Measurements from ENCODE around the gene TGFBR3L. TPM values are rescaled to one million over a fixed set of nuclear protein-coding genes. Genes with fewer than 3 reads are reported as not detected.
"Not testable (repeated sequence)": the region's sequence is repeated elsewhere in the genome, so short reads cannot be mapped to it uniquely, and the experiment has no call there.

The TGFBR3L gene
- total RNA-seq, 1 donor from 2014 or later, result 1.6 TPM

DNA sequence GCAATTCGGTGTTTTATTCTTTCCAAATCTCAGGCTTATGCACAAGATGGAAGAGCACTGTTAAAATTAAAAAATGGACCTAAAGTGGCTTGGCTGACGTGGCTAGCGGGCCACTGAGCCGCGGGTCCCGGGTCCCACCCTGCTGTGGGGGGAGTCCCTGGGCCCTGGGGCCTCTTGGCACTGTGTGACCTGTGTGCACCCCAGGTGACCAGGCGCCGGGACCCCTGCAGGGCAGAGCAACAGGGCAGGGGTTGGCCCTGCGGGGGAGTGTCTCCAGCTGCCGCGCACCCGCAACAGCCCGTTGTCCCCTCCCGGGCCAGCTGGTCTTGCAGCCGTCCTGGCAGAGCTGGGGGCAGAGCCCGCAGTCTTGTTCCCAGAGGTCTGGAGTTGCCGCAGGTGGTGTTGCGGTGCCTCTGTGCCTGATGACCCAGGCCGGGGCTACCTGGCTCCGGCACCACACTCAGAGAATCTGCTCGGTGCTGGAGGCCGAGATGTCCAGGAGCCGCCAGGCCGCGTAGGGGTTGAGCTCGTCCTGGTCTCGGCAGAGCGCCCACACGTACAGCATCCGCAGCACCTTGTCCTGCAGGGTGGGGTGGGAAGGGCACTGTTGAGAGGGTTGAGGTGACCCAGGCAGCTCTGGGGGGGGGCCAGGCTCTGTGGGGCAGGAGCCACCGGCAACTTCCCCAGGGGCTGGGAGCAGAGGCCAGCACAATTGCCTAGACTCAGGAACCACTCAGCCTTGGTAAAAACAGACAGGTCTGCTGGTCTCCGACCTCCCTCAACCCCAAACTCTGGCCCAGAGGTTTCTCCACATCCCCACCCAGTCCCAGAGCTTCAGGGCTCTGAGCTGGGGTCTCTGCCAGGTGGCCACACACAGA, 12.3 kb downstream of the TGFBR3L start:
- Histone ChIP-seq H3K27me3 (ENCODE audit: control insufficient read depth in 3 of 3, insufficient read depth in 3 of 3, low read length in 3 of 3) (no peaks in the 10 kb centered on the region), H3K9ac (ENCODE audit: low read depth in 1 of 3, low read length in 3 of 3) (peak overlapping the region in 1 of 3 donors; percentile 60), H3K4me3 (ENCODE audit: low read length in 3 of 3) (peak overlapping the region in 2 of 3 donors; percentile 6 to 51), H3K4me1 (ENCODE audit: control insufficient read depth in 3 of 3, insufficient read depth in 3 of 3, low read length in 3 of 3) (peaks cover 21 to 28% (median 27%) of the 10 kb centered on the region in 3 donors), H3K27ac (ENCODE audit: low read depth, low read length) (no peak overlapping the region), H3K36me3 (ENCODE audit: control insufficient read depth in 3 of 3, insufficient read depth in 3 of 3, low read length in 3 of 3) (peaks cover 24 to 27% (median 24%) of the 10 kb centered on the region in 3 donors), H3K9me3 (ENCODE audit: control insufficient read depth in 3 of 3, low read length in 3 of 3) (no peaks in the 10 kb centered on the region)

GRCh38 chr19:7927605-7928333, 13.1 kb downstream of the TGFBR3L start:
- no peaks in the 10 kb centered on the region for H3K27me3 ChIP-seq (ENCODE audit: control insufficient read depth in 3 of 3, insufficient read depth in 3 of 3, low read length in 3 of 3)
- H3K36me3 ChIP-seq (ENCODE audit: control insufficient read depth in 3 of 3, insufficient read depth in 3 of 3, low read length in 3 of 3), result peaks cover 25 to 28% (median 25%) of the 10 kb centered on the region in 3 donors
- H3K27ac ChIP-seq (ENCODE audit: low read depth, low read length), result peak overlapping the region; percentile 74
- H3K4me3 ChIP-seq (ENCODE audit: low read length in 3 of 3), result no peak overlapping the region
- peaks cover 19 to 27% (median 25%) of the 10 kb centered on the region in 3 donors for H3K4me1 ChIP-seq (ENCODE audit: control insufficient read depth in 3 of 3, insufficient read depth in 3 of 3, low read length in 3 of 3)
- H3K9ac ChIP-seq (ENCODE audit: low read depth in 1 of 3, low read length in 3 of 3), result peak overlapping the region in 1 of 3 donors; percentile 54
- H3K9me3 ChIP-seq (ENCODE audit: control insufficient read depth in 3 of 3, low read length in 3 of 3), result no peaks in the 10 kb centered on the region

DNA sequence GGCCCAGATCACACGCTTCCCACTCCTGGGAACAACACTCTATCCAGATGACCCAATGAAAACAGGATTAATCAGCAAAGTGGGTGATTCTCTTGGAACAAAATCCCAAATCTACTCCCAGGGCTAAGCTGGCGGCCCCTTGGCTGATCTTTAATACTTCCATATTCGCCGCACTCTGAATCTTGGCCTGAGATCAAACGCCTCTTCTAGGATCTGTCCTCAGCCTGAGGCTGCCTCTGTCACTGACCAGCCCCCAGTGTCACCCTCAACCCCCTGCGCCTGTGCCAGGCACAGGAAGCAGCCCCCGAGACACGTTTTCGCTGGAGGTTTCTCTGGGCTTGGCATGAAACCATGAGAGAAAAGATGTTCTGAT, 13.7 kb downstream of the TGFBR3L start:
- peak overlapping the region; percentile 74 for H3K27ac ChIP-seq (ENCODE audit: low read depth, low read length)
- H3K36me3 ChIP-seq (ENCODE audit: control insufficient read depth in 3 of 3, insufficient read depth in 3 of 3, low read length in 3 of 3), result peaks cover 28 to 30% (median 29%) of the 10 kb centered on the region in 3 donors
- H3K4me3 ChIP-seq (ENCODE audit: low read length in 3 of 3), result no peak overlapping the region
- no peaks in the 10 kb centered on the region for H3K27me3 ChIP-seq (ENCODE audit: control insufficient read depth in 3 of 3, insufficient read depth in 3 of 3, low read length in 3 of 3)
- H3K4me1 ChIP-seq (ENCODE audit: control insufficient read depth in 3 of 3, insufficient read depth in 3 of 3, low read length in 3 of 3), result peaks cover 19 to 27% (median 25%) of the 10 kb centered on the region in 3 donors
- no peaks in the 10 kb centered on the region for H3K9me3 ChIP-seq (ENCODE audit: control insufficient read depth in 3 of 3, low read length in 3 of 3)
- peak overlapping the region in 1 of 3 donors; percentile 54 for H3K9ac ChIP-seq (ENCODE audit: low read depth in 1 of 3, low read length in 3 of 3)

GRCh38 chr19:7928741-7929701, 14.4 kb downstream of the TGFBR3L start:
- peaks cover 35 to 37% (median 36%) of the 10 kb centered on the region in 3 donors for H3K36me3 ChIP-seq (ENCODE audit: control insufficient read depth in 3 of 3, insufficient read depth in 3 of 3, low read length in 3 of 3)

DNA sequence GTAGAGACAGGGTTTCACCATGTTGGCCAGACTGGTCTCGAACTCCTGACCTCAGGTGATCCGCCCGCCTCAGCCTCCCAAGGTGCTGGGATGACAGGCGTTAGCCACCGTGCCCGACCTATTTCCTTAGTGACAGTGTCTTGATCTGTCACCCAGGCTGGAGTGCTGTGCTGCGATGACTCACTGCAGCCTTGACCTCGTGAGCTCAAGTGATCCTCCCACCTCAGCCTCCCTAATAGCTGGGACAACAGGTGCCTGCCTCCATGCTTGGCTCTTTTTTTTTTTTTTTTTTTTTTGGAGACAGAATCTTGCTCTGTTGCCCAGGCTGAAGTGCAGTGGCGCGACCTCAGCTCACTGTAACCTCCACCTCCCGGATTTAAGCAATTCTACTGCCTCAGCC, 15.4 kb downstream of the TGFBR3L start:
- peaks cover 42 to 45% (median 44%) of the 10 kb centered on the region in 3 donors for H3K36me3 ChIP-seq (ENCODE audit: control insufficient read depth in 3 of 3, insufficient read depth in 3 of 3, low read length in 3 of 3)
- not testable (repeated sequence) for H3K27me3 ChIP-seq (ENCODE audit: control insufficient read depth in 3 of 3, insufficient read depth in 3 of 3, low read length in 3 of 3); H3K9me3 ChIP-seq (ENCODE audit: control insufficient read depth in 3 of 3, low read length in 3 of 3); H3K4me3 ChIP-seq (ENCODE audit: low read length in 3 of 3); H3K9ac ChIP-seq (ENCODE audit: low read depth in 1 of 3, low read length in 3 of 3); H3K27ac ChIP-seq (ENCODE audit: low read depth, low read length)
- peaks cover 19 to 27% (median 25%) of the 10 kb centered on the region in 3 donors for H3K4me1 ChIP-seq (ENCODE audit: control insufficient read depth in 3 of 3, insufficient read depth in 3 of 3, low read length in 3 of 3)

More at GRCh38 chr19:7928741-7929701, 14.4 kb downstream of the TGFBR3L start:
- H3K4me1 ChIP-seq (ENCODE audit: control insufficient read depth in 3 of 3, insufficient read depth in 3 of 3, low read length in 3 of 3), result peaks cover 19 to 27% (median 25%) of the 10 kb centered on the region in 3 donors
- H3K27me3 ChIP-seq (ENCODE audit: control insufficient read depth in 3 of 3, insufficient read depth in 3 of 3, low read length in 3 of 3), result no peaks in the 10 kb centered on the region
- no peaks in the 10 kb centered on the region for H3K9me3 ChIP-seq (ENCODE audit: control insufficient read depth in 3 of 3, low read length in 3 of 3)
- H3K9ac ChIP-seq (ENCODE audit: low read depth in 1 of 3, low read length in 3 of 3), result peak overlapping the region; percentile 20 to 54 (median 53)
- H3K27ac ChIP-seq (ENCODE audit: low read depth, low read length), result peak overlapping the region; percentile 74
- H3K4me3 ChIP-seq (ENCODE audit: low read length in 3 of 3), result peak overlapping the region in 1 of 3 donors; percentile 23

DNA sequence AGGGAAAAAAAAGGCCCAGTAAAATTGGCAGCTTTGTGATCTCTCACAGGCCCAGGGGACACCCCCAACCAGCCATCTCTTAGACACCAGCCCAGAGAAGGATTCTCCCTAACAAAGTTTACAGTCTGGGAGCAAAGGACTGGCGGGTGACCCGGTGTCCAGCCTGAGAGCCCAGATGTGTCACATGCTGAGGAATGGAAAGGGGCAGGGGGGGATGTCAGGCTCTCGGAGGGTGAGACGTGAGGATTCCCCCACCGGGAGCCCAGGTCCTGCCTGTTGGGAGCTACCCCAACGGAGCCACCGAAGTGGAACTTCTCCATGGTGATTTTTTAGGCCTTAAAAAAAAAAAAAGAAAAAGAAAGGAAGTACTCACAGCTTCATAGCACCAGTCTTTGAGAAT, 16.1 kb downstream of the TGFBR3L start:
- no peaks in the 10 kb centered on the region for H3K9me3 ChIP-seq (ENCODE audit: control insufficient read depth in 3 of 3, low read length in 3 of 3)
- peak overlapping the region in 1 of 3 donors; percentile 8 for H3K9ac ChIP-seq (ENCODE audit: low read depth in 1 of 3, low read length in 3 of 3)
- no peak overlapping the region for H3K27ac ChIP-seq (ENCODE audit: low read depth, low read length)
- H3K4me1 ChIP-seq (ENCODE audit: control insufficient read depth in 3 of 3, insufficient read depth in 3 of 3, low read length in 3 of 3), result peaks cover 19 to 24% (median 22%) of the 10 kb centered on the region in 3 donors
- no peaks in the 10 kb centered on the region for H3K27me3 ChIP-seq (ENCODE audit: control insufficient read depth in 3 of 3, insufficient read depth in 3 of 3, low read length in 3 of 3)
- peaks cover 48 to 50% (median 49%) of the 10 kb centered on the region in 3 donors for H3K36me3 ChIP-seq (ENCODE audit: control insufficient read depth in 3 of 3, insufficient read depth in 3 of 3, low read length in 3 of 3)
- H3K4me3 ChIP-seq (ENCODE audit: low read length in 3 of 3), result no peak overlapping the region

DNA sequence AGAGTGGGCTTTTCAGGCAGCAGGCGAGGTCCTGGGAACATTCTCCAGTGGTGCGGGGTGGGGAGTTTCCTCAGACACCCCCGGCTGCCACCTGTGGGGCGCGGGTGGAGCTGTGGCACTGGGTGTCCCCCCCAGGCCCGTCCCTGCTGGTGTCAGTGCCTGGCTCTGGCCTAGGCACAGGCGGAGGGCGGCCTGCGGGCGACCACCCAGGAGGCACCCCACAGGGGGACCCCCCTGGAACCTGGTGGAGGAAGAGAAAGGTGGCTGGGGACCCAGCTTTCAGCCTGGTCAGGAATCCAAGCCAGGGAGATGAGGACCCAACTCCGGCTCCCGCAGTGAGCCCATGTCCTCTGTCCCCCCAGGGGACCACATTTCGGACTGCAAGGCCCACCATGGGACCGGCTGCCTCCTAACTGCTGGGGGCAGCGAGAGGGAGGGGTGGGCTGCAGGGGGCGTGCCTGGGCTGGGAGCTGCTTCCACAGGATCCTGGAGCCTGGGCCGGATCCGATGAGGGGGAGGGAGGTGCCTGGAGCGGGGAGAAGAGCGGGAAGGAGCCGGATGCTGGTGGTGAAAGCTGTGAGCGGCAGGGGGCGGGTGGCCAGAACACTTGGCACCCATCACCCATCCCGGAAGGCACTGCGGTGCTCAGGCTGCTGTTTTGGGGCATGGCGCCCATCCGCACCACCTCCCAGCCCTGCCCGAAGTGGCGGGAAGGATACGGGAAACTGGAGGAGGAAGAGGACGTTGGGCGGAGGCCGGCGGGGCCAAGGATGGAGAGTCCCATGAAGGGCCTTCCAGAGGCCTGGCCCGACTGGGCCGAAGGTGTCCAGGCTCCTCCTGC, 16.8 kb downstream of the TGFBR3L start:
- Histone ChIP-seq H3K4me1 (ENCODE audit: control insufficient read depth in 3 of 3, insufficient read depth in 3 of 3, low read length in 3 of 3) (peaks cover 15 to 19% (median 19%) of the 10 kb centered on the region in 3 donors), H3K36me3 (ENCODE audit: control insufficient read depth in 3 of 3, insufficient read depth in 3 of 3, low read length in 3 of 3) (peaks cover 50 to 54% (median 51%) of the 10 kb centered on the region in 3 donors), H3K4me3 (ENCODE audit: low read length in 3 of 3) (no peak overlapping the region), H3K27me3 (ENCODE audit: control insufficient read depth in 3 of 3, insufficient read depth in 3 of 3, low read length in 3 of 3) (no peaks in the 10 kb centered on the region), H3K27ac (ENCODE audit: low read depth, low read length) (no peak overlapping the region), H3K9ac (ENCODE audit: low read depth in 1 of 3, low read length in 3 of 3) (no peak overlapping the region), H3K9me3 (ENCODE audit: control insufficient read depth in 3 of 3, low read length in 3 of 3) (no peaks in the 10 kb centered on the region)

GRCh38 chr19:7932276-7932929, 17.8 kb downstream of the TGFBR3L start:
- peaks cover 54 to 62% (median 58%) of the 10 kb centered on the region in 3 donors for H3K36me3 ChIP-seq (ENCODE audit: control insufficient read depth in 3 of 3, insufficient read depth in 3 of 3, low read length in 3 of 3)
- H3K9me3 ChIP-seq (ENCODE audit: control insufficient read depth in 3 of 3, low read length in 3 of 3), result no peaks in the 10 kb centered on the region
- no peak overlapping the region for H3K9ac ChIP-seq (ENCODE audit: low read depth in 1 of 3, low read length in 3 of 3)
- no peak overlapping the region for H3K27ac ChIP-seq (ENCODE audit: low read depth, low read length)
- H3K4me1 ChIP-seq (ENCODE audit: control insufficient read depth in 3 of 3, insufficient read depth in 3 of 3, low read length in 3 of 3), result peaks cover 11 to 12% (median 12%) of the 10 kb centered on the region in 3 donors
- H3K27me3 ChIP-seq (ENCODE audit: control insufficient read depth in 3 of 3, insufficient read depth in 3 of 3, low read length in 3 of 3), result no peaks in the 10 kb centered on the region
- H3K4me3 ChIP-seq (ENCODE audit: low read length in 3 of 3), result no peak overlapping the region
